Vagina (tissue), 2 donors: Measurements from ENCODE around the gene SRF.
A peak's percentile ranks its signal among the peaks of the same experiment; 100 is the strongest.

Experiments used
- CTCF ChIP-seq, 3 experiments: fragments of 450-650 bp in 2 of 3; fragments of 200-600 bp in 1 of 3; sonication (generic) in 1 of 3; IDR thresholded peaks; one replicate each; pipeline ENCODE4 v1.5.1; 2017 to 2019; ENCODE audit warnings: antibody characterized with exemption in 3 of 3, mild to moderate bottlenecking in 2 of 3, moderate library complexity in 2 of 3
- POLR2A ChIP-seq, 2 donors: fragments of 450-650 bp; IDR thresholded peaks; one replicate each; pipeline ENCODE4 v1.6.1; 2017; ENCODE audit warnings: antibody characterized with exemption in 2 of 2, mild to moderate bottlenecking in 2 of 2, moderate library complexity in 2 of 2
- POLR2AphosphoS5 ChIP-seq, 2 donors: sonication (generic); formaldehyde crosslinking; IDR thresholded peaks; one replicate each; pipeline ENCODE4 v1.9.0; 2017; ENCODE audit warnings: antibody characterized with exemption in 2 of 2, mild to moderate bottlenecking in 2 of 2, low read depth in 1 of 2; ENCODE audit not compliant: insufficient read depth in 1 of 2

- TF ChIP-seq CTCF (IDR thresholded peaks at IDR 0.05) (peak in 1 of 3 experiments; percentile 31), POLR2A (IDR thresholded peaks at IDR 0.05) (peak in 1 of 2 donors; percentile 64), POLR2AphosphoS5 (IDR thresholded peaks at IDR 0.05; ENCODE audit: insufficient read depth in 1 of 2, low read depth in 1 of 2) (peak; percentile 94 to 97)
These were observed at the start of gene SRF for GRCh38 chr6:43170931-43171706.
